HG03060 (cell line): ENCODE results near the gene INPP5A.
"Not testable (repeated sequence)": the region's sequence is repeated elsewhere in the genome, so short reads cannot be mapped to it uniquely, and the experiment has no call there.

Experiments used
- ATAC-seq: cut with Tn5 transposase; IDR thresholded peaks from one replicate; pipeline ENCODE4 v1.9.1; 2021; ENCODE audit warnings: low read depth, moderate number of reproducible peaks; ENCODE audit not compliant: unreplicated experiment

The INPP5A gene

GRCh38 chr10:132591166-132591971 is 53.8 kb downstream of the INPP5A start:
- no peak for ATAC-seq

- ATAC-seq, result no peak
Observed at GRCh38 chr10:132592790-132593383, 55.3 kb downstream of the INPP5A start.

- peak; percentile 58 for ATAC-seq
Observed at GRCh38 chr10:132593389-132593788, 55.8 kb downstream of the INPP5A start.

GRCh38 chr10:132593900-132594876 is 56.6 kb downstream of the INPP5A start:
- ATAC-seq, result peak; percentile 16

- no peak for ATAC-seq
Observed at GRCh38 chr10:132595021-132595420, 57.4 kb downstream of the INPP5A start.

GRCh38 chr10:132595854-132596253 is 58.3 kb downstream of the INPP5A start:
- ATAC-seq, result no peak

GRCh38 chr10:132596742-132597279 is 59.2 kb downstream of the INPP5A start:
- no peak for ATAC-seq

GRCh38 chr10:132597654-132598053 is 60.1 kb downstream of the INPP5A start:
- ATAC-seq, result no peak

GRCh38 chr10:132599023-132599618 is 61.5 kb downstream of the INPP5A start:
- not testable (repeated sequence) for ATAC-seq

GRCh38 chr10:132599732-132600131 is 62.1 kb downstream of the INPP5A start:
- ATAC-seq, result no peak

GRCh38 chr10:132600416-132600815 is 62.8 kb downstream of the INPP5A start:
- no peak for ATAC-seq

- ATAC-seq, result no peak
Observed at GRCh38 chr10:132601567-132601966, 64.0 kb downstream of the INPP5A start.

GRCh38 chr10:132602614-132603013 is 65.0 kb downstream of the INPP5A start:
- no peak for ATAC-seq

GRCh38 chr10:132603851-132604533 is 66.4 kb downstream of the INPP5A start:
- no peak for ATAC-seq

GRCh38 chr10:132604686-132605085 is 67.1 kb downstream of the INPP5A start:
- ATAC-seq, result no peak

GRCh38 chr10:132605390-132605789 is 67.8 kb downstream of the INPP5A start:
- ATAC-seq, result no peak

- no peak for ATAC-seq
Observed at GRCh38 chr10:132606031-132606491, 68.5 kb downstream of the INPP5A start.

- no peak for ATAC-seq
Observed at GRCh38 chr10:132606536-132607316, 69.1 kb downstream of the INPP5A start.

GRCh38 chr10:132607491-132607890 is 69.9 kb downstream of the INPP5A start:
- no peak for ATAC-seq
